AG09309 (cell line): ENCODE measurements around the gene BCL2L13.
A peak's percentile ranks its signal among the peaks of the same experiment; 100 is the strongest.
"Not testable (repeated sequence)": the region's sequence is repeated elsewhere in the genome, so short reads cannot be mapped to it uniquely, and the experiment has no call there.

Experiments used
- DNase-seq: peaks from one replicate; pipeline ENCODE4 v3.0.0-alpha.2; 2010; ENCODE audit warnings: low read depth
- H3K4me3 ChIP-seq: 2 replicates; pipeline ENCODE4 v1.5.1; 2011; ENCODE audit warnings: mild to moderate bottlenecking, low read depth, low read length, moderate library complexity; ENCODE audit not compliant: control insufficient read depth
- CTCF ChIP-seq: IDR thresholded peaks from 2 replicates; pipeline ENCODE4 v1.5.1; 2011; ENCODE audit warnings: mild to moderate bottlenecking, low read depth, low read length, inconsistent platforms; ENCODE audit not compliant: insufficient read depth, control insufficient read depth; ENCODE audit errors: missing control alignments

Gene BCL2L13

GRCh38 chr22:17633217-17633997 lies 5.2 kb upstream of the BCL2L13 start:
- TF ChIP-seq CTCF, result no peak
- H3K4me3 ChIP-seq, result no peak overlapping the region
- peak; percentile 53 for DNase-seq

- no peak for TF ChIP-seq CTCF
- no peak overlapping the region for H3K4me3 ChIP-seq
- no peak for DNase-seq
Measured at GRCh38 chr22:17633998-17634323, 4.6 kb upstream of the BCL2L13 start.

GRCh38 chr22:17634696-17635095 lies 3.9 kb upstream of the BCL2L13 start:
- DNase-seq, result no peak
- H3K4me3 ChIP-seq, result no peak overlapping the region
- no peak for TF ChIP-seq CTCF

- not testable (repeated sequence) for DNase-seq, H3K4me3 ChIP-seq
Measured at GRCh38 chr22:17636850-17637249, 1.7 kb upstream of the BCL2L13 start.

GRCh38 chr22:17637490-17638181 lies 921 bp upstream of the BCL2L13 start:
- no peak for DNase-seq
- no peak for TF ChIP-seq CTCF
- H3K4me3 ChIP-seq, result peak overlapping the region; percentile 99

- H3K4me3 ChIP-seq, result peak overlapping the region; percentile 99
- peak; percentile 17 for TF ChIP-seq CTCF
- no peak for DNase-seq
Measured at GRCh38 chr22:17638182-17638431, 450 bp upstream of the BCL2L13 start.

GRCh38 chr22:17639247-17639741 lies 737 bp downstream of the BCL2L13 start:
- peak overlapping the region; percentile 99 for H3K4me3 ChIP-seq
- no peak for DNase-seq
- TF ChIP-seq CTCF, result no peak
